PC-3 (cell line): ENCODE data around the gene SLC16A3.

Experiments used
- EZH2 ChIP-seq: fragments of 300-600 bp; sonication (generic); IDR thresholded peaks from one replicate; pipeline ENCODE4 v1.6.1; 2017; ENCODE audit warnings: antibody characterized with exemption, mild to moderate bottlenecking, low read length; ENCODE audit not compliant: unreplicated experiment
- EZH2phosphoT487 ChIP-seq: fragments of 300-600 bp; sonication (generic); IDR thresholded peaks from 2 replicates; pipeline ENCODE4 v1.6.1; 2018; ENCODE audit warnings: mild to moderate bottlenecking, antibody characterized with exemption, low read length, borderline replicate concordance
- TF ChIP-seq, protein P1 (sequence below): fragments of 300-600 bp; sonication (generic); conservative IDR thresholded peaks from 2 replicates; pipeline ENCODE4 v1.5.1; 2017; ENCODE audit warnings: antibody characterized with exemption, low read depth, mild to moderate bottlenecking, low read length

- TF ChIP-seq, protein P1, sequence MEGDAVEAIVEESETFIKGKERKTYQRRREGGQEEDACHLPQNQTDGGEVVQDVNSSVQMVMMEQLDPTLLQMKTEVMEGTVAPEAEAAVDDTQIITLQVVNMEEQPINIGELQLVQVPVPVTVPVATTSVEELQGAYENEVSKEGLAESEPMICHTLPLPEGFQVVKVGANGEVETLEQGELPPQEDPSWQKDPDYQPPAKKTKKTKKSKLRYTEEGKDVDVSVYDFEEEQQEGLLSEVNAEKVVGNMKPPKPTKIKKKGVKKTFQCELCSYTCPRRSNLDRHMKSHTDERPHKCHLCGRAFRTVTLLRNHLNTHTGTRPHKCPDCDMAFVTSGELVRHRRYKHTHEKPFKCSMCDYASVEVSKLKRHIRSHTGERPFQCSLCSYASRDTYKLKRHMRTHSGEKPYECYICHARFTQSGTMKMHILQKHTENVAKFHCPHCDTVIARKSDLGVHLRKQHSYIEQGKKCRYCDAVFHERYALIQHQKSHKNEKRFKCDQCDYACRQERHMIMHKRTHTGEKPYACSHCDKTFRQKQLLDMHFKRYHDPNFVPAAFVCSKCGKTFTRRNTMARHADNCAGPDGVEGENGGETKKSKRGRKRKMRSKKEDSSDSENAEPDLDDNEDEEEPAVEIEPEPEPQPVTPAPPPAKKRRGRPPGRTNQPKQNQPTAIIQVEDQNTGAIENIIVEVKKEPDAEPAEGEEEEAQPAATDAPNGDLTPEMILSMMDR, result no peak
- TF ChIP-seq EZH2 (no peak), EZH2phosphoT487 (no peak)
Measured at GRCh38 chr17:82228842-82229697, at the start of gene SLC16A3.
